ENCODE data around the gene GDPGP1.

The GDPGP1 gene

DNA sequence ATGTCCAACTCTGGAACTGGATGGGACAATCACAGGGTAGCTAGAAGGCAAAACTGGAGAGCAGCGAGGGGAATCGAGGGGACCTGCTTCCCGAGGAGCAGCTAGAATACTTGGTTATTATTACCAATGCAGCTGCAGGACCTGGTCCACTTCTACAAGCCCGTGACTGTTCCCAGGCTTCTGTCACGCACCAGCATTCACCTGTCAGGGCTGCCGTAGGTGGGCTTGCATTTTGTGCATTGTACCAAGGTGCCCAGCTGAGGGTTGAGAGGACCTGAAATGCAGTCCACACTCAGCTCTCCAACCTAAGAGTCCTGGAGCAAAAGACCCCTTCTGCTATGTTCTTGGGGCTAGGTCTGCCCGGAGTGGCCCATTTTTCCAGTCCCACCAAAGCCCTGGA lies 30.5 kb upstream of the GDPGP1 start:
- DNase-seq: no peak

DNA sequence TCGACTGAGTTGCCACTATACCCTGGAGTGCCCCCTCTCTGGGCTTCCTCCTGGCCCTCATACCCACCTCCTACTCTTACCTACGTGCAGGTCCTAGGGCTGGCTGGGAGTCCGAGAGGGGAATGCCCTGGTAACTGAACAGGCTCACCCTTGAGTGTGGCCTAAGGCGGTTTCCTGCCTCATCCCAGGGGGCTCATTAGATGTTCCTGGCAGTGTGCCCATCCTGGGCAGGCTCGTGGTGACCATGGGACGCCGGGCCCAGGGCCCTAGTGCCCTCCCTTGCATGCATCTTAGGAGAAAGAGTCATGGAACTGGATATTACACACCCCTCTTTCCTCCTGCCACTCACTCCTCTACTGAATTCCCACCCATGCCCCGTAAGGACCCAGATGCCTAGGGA lies 30.1 kb upstream of the GDPGP1 start:
- DNase-seq: no peak

DNA sequence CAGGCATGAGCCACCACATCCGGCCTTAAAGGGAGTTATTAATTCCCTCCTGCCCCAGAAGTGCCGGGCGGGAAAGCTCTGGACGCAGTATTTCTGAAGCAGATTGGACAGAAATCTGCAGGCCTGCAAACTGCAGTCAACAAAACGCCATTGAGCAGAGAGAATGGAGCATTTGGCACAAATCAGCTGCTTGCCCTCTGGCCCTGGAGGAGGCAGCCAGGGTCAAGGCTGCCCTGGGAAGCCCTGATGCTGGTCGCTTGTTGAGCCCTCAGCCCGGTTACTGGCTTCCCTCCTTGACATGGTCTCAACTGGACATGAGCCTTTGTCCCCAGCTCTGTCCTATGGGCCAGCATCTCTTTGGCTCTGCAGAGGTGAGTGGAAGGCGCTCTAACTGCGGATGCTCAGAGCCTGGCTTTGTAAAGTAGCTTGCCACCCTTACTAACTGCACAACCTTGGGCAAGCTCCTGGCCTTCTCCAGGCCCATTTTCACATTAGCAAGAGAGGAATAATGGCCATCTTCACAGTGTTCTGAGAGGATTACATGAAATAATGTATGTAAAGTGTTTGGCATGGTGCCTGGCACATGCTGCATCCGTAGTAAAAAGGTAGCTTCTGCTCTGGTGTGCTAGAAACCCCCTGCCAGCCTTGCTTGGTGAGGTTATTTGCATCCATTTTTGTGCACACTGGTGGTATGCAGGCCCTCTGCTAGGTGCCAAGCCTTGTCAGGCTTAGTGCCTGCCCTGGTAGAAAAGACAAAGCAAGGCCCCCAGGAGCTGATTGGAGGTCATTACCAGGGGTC lies 28.8 kb upstream of the GDPGP1 start:
- DNase-seq: no peak

DNA sequence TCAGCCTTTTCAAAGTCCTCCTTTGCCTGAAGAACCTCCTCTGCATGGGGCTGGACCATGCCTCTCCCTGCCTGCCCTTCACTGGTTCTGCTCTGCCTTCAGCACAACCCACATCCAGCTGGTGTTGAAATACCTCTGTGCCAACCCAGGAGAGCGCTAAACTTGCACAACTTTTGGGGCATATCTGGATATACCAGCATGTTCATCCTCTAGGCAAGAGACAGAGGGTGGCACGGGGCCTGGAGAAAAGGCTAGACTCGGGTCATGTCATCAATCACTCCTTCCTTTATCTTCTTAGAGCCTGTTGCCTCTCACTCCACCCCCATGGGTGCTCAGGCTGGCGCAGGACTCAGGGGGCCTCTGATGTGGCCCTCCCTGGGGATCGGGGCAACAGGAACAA lies 28.1 kb upstream of the GDPGP1 start:
- no peak for DNase-seq

DNA sequence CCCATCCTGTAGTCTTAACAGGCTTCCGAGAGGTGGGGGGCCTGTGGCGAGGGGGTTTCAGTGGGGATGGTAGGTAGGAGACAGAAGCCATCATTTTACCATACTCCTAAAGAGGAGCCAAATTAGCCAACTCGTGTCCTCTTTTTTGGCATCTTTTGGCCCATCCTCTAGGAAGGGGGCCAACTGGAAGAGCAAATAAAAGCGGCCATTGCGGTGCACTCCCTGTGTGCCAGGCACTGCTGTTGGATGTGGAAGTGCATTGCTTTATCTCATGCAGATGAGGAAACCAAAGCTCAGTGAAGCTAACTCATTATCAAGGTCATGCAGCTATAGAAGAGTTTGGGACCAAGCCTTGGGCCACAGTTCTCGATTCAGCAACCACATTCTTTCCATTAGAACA lies 26.8 kb upstream of the GDPGP1 start:
- DNase-seq: no peak

DNA sequence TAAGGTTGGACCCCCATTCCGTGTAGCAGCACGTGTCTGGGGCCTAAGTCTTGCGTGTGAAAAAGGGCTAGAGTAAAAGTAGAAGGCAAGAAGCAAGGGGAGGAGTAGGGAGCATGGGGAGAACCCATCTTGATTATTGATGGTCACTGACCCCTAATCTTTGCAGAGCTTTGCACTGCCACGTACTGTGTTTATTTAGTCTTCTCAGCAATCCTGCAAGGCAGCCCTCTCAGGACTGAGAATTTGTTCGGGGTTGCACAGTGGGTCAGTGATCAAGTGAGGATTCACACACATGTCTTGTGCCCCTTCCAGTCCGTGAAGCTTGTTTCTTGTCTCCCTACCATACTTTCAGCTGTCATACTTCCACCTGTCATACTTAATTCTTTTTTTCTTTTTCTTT lies 25.7 kb upstream of the GDPGP1 start:
- DNase-seq: no peak

DNA sequence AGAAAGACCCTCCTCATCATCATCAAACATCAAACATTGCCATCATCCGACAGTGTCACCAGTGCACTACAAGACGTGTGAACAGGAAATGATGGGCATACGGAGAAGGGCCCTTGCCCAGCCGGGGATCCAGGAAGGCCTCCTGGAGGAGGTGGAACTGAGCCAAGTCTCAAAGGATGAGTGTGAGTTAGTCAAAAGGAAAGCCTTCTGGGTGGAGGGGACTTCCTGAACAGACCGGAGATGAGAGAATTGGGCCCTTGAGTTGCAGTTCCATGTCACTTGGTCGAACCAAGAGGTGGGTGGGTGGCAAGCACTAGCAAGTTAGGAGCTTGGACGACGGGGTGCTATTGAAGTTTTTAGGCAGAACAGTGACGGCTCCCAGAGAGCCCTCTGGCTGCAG lies 24.4 kb upstream of the GDPGP1 start:
- DNase-seq: no peak

DNA sequence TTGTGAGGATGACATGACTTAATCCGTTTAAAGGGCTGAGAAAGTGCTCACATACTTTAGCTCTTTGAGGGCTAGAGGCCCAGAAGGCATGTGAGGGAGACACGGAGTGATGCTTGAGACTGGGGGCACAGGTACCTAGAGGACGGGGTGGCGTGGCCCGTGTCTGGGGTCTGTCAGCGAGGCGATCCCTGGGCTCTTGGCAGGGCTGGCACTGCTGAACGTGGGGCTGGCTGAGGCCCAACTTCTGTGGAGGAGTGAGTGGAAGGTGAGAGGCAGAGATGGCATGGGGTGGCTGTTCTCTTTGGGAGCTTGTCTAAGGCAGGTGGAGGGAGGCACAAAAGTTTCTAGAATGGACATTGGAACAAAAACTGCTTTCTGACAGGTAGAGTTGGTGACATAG lies 23.4 kb upstream of the GDPGP1 start:
- DNase-seq: no peak

DNA sequence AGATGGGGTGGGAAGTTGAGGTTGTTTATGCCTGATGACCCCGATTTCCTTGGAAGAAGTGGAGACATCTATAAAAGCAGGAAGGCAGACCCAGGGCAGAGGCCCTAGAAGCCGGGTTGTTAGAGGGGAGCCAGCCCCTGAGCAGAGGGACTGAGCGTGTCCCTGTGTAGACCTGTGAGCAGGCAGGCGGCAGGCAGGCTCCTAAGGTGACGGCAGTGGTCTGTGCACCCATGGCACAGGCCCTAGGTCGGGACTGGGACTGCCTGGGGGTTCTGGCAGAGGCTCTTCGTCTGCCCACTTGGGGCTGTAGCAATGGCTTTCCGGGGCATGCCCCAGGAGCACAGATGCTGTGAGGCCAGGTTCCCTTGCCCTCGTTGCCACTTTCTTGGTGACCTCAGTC lies 23.0 kb upstream of the GDPGP1 start:
- DNase-seq: no peak

DNA sequence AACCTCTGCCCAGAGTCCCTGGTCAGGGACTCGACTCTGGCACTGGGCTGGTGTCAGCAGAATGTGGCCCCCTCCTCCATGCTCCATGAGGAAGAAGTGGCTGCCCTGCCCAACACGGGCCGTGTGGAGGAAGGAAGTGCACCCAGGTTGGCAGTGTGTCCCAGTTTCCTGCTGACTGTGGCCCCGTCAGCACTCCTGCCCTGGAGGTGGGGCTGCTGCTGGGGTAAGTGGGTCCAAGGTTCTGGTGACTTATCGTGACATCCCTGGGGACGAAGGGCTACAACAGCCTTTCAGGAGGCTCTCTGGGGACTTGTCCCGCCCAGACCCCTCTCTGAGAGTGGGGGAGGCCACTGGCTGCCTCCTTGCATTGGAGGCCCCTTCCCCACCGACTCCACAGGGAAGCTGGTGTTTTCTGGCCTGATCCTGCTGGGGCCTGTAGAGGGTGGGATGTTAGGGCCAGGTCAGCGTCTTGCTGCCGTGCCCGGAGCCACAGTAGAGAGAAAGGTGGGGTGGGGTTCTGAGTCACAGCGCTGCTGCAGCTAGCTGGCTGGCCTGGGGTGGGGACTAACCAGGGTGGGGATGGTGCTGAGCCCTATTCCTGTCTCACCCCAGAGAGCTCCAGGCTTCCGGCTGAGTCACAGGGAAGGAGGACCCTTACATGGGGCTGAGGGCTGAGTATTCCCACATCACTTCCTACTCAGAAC lies 22.4 kb upstream of the GDPGP1 start:
- DNase-seq: no peak

DNA sequence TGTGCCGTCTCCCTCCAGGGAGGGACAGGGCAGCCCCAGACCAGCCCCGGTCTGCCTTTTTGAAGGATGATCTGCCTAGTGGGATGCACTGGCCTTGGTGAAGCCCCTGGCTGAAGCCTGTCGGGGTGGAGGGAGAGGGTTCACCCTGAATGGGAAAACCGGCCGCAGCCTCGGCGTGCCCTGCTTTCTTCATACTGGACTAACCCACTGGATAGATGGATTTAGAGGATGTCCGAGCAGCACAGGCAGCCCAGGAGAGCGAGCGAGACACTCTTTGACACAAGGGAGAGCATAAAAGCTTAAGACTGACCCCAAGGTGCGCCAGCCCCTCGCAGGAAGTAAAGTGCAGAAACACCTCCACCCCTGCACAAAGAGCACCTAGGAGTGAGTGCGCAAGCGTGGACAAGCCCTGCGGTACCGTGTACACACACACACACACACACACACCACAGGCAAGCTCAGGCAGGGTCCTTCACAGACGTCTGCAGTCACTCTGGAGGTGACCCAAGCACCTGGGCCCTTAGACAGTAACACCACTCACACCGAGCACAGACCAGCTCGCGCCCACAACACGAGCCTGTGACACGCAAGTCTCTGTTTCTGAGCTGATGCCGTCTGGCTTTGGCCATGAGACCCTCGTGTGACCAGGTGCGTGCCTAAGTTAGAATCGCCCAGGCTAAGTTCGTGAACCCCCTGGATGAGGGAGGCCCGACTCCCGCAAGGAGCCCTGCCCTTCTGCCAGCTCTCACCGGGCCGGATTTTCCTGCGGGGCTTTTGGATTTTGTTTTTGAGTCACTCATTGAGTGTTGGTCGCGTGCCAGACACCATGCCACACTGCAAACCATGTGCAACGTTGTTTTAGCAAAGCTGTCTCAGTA lies 21.5 kb upstream of the GDPGP1 start:
- no peak for DNase-seq

DNA sequence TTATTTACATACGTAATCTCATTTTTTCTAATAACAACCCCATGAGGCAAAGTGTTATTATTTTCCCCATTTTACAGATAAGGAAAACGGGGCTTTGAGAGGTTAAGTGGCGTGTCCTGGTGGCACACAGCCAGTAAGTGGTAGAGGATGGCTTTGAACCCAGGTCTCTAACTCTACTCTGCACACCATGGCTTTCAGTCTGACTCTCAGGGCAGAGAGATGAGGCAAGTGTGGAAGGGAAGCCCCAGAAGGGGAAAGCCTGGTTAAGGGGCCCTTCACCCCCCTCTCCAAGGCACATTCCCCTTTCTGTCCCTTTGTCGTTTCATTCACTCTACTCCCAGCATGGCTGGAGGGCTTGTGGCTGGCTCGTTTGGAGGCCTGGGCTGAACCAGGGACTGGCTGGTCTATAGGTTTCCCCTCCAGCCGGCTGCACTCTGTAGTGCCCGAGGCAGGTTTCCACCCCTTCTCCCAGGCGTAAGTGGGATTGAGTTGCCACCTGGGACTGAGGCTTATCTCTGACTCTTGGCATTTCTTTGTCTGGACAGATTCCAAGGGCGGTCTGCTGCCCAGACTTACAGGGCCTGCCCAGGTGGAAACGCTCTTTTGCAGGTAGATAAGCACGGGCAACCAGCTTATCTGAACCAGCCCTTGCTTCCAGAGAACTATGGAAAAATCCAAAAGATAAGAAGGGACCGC lies 20.7 kb upstream of the GDPGP1 start:
- no peak for DNase-seq

DNA sequence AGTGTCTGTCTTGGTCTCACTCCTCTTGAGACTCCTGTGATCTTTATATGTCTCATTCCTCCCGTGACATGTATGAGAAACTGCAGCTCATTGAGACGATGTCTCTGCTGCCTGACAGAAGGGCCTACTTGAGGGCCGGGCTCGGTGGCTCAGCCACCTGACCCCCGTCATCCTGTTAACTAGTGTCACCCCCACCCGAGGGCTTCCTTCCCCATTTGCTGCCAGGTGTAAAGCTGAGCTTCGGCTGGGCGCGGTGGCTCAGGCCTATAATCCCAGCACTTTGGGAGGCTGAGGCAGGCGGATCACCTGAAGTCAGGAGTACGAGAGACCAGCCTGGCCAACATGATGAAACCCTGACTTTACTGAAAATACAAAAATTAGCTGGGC lies 20.2 kb upstream of the GDPGP1 start:
- DNase-seq: no peak

DNA sequence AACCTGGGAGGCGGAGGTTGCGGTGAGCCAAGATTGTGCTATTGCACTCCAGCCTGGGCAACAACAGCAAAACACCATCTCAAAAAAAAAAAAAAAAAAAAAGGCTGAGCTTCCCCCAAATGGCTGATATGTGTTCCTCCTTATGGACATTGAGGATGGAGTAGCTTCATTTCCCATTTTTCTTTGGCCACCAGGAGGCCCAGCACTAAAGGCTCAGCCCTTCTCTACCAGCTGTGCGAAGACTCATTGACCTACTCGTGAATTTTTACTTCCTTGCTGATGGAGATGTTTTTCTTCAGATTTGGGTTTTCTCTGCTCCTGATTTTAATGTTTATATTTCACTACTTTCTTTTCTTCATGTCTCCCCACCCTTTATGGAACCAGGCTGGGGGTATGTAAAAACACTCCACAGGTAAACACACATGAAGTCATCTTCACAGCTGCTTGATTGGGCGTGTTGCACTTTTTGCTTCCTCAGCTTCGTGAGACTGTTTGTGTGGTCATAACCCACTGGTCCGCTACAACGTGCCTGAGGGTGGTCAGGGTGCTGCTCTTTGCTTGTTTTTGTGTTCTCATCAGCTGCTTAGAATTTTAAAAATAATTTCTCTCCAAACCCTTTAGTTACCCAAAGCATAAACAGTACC lies 19.3 kb upstream of the GDPGP1 start:
- DNase-seq: no peak

DNA sequence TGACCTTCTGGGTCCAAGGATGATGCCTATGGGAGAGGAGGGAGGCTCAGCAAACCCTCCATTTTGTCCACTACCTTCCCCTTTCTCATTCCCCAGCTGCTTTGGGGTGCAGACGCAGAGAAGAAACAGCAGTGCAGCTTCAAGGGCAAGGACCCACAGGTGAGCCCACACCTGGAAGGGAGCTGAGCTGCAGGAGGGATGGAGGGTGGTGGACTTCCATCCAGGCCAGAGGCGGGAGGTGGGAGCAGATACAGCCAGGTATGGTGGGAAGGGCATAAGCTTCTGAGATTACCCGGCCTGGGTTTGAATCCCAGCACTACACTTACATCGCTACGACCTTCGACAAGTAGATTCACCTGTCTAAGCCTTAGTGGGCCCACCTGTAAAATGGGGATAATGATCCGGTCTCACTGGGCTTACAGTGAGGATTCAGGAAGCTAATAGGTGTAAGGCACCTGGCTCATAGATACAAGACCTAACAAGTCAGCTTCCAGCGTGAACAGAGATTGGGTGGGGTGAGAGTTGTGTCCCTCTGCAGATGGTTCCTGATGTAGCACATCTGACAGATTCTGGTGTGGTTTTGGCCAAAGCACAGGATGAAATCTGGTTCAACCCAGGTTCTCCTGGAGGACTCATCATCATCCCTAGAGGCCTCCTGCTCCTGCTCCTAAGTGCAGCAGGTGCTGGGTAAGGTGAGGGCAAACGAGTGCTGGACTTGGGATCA lies 16.2 kb upstream of the GDPGP1 start:
- no peak for DNase-seq

DNA sequence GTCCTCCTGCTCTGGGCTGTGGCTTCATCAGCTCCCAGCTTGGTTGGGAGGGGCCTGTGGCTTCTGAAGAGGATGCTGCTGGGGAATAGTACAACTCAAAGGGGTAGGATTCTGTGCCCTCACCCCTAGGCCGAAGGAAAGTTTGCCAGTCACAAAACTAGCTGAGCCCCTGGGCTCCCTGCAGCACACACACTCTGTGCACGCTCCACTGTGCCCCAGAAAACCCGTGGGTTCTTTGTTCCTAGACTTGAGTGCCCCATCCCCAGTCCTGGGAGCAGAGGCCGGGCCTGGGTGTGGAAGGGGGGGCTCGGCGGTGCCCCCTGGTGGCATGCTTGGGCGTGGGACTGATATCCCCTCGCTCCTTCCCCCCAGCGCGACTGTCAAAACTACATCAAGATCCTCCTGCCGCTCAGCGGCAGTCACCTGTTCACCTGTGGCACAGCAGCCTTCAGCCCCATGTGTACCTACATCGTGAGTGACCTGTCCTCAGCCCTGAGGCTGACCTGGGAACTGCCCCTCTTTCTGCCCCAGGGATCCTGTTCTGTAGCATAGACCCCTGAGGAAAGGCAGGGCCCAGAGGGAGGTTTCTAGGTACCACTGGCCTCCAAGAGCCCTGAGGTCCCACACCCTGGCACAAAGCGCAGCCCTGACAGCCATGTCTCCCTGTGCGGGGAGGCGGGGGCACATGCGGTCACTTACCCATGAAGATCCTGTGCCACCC lies 14.4 kb upstream of the GDPGP1 start:
- peak; percentile 41 for DNase-seq

DNA sequence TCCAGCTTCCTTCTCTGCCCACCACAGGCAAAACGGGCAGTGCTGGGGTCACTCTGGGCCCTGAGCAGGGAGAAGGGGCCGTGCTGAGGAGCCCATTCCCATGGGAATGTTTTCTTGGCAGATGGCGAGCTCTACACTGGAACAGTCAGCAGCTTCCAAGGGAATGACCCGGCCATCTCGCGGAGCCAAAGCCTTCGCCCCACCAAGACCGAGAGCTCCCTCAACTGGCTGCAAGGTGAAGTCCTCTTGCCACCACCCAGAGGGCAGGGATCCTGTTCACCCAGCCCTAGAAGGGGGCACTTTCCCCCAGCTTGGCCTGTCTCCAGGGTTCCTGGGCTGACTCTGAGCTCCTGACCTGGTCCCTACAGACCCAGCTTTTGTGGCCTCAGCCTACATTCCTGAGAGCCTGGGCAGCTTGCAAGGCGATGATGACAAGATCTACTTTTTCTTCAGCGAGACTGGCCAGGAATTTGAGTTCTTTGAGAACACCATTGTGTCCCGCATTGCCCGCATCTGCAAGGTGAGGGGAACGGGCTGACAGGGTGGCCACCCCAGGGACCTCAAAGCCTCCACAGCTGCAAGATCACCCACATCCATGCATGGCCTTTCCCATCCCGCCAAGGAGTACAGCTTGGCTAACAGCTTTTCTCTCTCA lies 12.6 kb upstream of the GDPGP1 start:
- no peak for DNase-seq

DNA sequence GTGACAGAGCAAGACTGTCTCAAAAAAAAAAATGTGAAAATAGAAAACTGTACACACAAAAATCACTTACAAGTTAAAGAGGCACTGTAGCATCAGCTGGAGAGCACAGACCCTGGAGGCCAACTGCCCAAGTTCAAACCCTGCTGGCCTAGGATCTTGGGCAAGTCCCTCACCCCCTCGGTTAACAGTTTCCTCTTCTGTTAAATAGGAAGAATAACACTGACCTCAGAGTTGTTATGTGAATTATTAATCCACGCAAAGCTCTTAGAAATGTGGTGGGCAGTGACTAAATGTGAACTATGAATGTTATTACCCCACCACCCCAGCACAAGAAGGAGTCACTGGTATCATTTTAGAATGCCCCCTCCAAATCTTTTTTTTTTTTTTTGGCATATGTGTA lies 11.5 kb upstream of the GDPGP1 start:
- no peak for DNase-seq

DNA sequence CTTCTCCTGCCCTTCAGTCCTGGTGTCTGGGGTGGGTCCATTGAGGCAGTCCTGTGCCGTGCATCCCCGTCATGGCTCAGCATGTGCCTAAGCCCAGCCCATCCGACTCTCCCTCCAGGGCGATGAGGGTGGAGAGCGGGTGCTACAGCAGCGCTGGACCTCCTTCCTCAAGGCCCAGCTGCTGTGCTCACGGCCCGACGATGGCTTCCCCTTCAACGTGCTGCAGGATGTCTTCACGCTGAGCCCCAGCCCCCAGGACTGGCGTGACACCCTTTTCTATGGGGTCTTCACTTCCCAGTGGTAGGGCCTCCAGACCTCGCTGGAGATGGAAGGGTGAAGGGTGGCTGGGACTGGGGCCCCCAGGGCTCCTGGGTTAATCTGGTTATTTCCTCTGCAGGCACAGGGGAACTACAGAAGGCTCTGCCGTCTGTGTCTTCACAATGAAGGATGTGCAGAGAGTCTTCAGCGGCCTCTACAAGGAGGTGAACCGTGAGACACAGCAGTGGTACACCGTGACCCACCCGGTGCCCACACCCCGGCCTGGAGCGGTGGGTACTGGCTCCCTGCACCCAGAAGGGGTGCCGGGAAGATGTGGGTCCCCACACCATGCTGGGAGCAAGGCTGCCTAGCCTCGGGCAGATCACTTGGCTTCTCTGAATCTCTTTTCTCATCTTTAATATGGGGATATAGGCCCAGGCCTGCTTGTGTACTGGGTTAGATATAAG lies 10.4 kb upstream of the GDPGP1 start:
- no peak for DNase-seq
